ENCODE results near the gene HOXA1.

HOXA1 gene

DNA sequence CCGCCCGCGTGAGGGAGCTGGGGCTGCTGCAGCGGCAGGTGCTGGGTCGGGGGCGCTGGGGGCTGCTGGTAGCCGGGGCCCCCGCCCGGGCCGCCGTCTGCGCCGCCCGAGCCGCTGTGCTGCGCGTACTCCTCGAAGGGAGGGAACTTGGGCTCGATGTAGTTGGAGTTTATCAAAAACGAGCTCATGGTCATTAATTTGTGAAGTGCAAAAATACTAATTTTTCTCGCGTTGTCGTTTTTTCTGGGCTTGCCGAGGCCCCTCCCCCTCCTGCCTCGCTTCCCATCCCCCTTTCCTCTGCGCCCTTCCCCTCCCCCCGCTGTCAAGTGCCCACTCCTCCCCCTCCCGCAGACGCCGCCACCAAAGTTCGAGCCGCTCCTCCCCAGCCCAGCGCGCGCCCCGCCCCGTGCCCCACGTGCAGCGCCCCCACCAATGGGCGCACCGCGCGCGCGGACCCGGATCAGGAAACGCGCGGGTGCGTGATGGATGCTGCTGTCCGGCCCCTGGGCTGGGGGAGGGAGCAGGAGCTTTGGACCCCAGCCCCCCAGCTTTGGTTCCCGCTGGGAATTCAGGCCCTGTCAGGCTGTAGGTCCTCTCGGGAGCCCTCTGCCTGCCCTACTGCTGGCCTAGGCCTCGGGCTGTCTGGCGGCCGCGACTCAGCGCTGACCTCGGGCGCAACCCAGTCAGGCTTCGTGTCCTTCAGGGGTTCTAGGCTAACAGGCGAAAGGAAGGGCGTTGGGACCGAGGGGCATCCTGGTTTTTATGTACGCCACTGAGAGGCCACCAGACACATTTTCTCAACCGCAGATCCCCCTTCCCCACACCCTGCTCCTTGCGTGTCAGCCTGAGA lies 35.0 kb upstream of the HOXA1 start, which contains the start of gene HOXA4 (continued):
- TF ChIP-seq, protein P1, sequence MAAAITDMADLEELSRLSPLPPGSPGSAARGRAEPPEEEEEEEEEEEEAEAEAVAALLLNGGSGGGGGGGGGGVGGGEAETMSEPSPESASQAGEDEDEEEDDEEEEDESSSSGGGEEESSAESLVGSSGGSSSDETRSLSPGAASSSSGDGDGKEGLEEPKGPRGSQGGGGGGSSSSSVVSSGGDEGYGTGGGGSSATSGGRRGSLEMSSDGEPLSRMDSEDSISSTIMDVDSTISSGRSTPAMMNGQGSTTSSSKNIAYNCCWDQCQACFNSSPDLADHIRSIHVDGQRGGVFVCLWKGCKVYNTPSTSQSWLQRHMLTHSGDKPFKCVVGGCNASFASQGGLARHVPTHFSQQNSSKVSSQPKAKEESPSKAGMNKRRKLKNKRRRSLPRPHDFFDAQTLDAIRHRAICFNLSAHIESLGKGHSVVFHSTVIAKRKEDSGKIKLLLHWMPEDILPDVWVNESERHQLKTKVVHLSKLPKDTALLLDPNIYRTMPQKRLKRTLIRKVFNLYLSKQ (tag by site-specific recombination; IDR thresholded peaks at IDR 0.05; ENCODE audit: borderline replicate concordance) = no peak
- TF ChIP-seq ZFHX2 (tag by site-specific recombination; conservative IDR thresholded peaks at IDR 0.05) = peak; percentile 35; the same call in 1 of the 2 replicates
- no peak for TF ChIP-seq ZNF791 (tag by site-specific recombination; IDR thresholded peaks at IDR 0.05)
- TF ChIP-seq ZNF621 (tag by site-specific recombination; IDR thresholded peaks at IDR 0.05) = no peak
- peak; percentile 92 for TF ChIP-seq MZF1 (tag by site-specific recombination; IDR thresholded peaks at IDR 0.05; ENCODE audit: borderline replicate concordance)
- TF ChIP-seq, protein P2, sequence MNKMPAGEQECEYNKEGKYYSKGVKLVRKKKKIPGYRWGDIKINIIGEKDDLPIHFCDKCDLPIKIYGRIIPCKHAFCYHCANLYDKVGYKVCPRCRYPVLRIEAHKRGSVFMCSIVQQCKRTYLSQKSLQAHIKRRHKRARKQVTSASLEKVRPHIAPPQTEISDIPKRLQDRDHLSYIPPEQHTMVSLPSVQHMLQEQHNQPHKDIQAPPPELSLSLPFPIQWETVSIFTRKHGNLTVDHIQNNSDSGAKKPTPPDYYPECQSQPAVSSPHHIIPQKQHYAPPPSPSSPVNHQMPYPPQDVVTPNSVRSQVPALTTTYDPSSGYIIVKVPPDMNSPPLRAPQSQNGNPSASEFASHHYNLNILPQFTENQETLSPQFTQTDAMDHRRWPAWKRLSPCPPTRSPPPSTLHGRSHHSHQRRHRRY (tag by site-specific recombination; IDR thresholded peaks at IDR 0.05) = no peak
- peak; percentile 52 for TF ChIP-seq ZNF843 (tag by site-specific recombination; IDR thresholded peaks at IDR 0.05)
- TF ChIP-seq ZIC2 (tag by site-specific recombination; IDR thresholded peaks at IDR 0.05) = peak; percentile 27
- no peak for TF ChIP-seq GLI2 (tag by site-specific recombination; IDR thresholded peaks at IDR 0.05; ENCODE audit: borderline replicate concordance, low read depth)
- TF ChIP-seq, protein P3, sequence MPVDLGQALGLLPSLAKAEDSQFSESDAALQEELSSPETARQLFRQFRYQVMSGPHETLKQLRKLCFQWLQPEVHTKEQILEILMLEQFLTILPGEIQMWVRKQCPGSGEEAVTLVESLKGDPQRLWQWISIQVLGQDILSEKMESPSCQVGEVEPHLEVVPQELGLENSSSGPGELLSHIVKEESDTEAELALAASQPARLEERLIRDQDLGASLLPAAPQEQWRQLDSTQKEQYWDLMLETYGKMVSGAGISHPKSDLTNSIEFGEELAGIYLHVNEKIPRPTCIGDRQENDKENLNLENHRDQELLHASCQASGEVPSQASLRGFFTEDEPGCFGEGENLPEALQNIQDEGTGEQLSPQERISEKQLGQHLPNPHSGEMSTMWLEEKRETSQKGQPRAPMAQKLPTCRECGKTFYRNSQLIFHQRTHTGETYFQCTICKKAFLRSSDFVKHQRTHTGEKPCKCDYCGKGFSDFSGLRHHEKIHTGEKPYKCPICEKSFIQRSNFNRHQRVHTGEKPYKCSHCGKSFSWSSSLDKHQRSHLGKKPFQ (tag by site-specific recombination; IDR thresholded peaks at IDR 0.05) = 0 out of 2 replicates have a peak, but pooled peaks have one; percentile 38

DNA sequence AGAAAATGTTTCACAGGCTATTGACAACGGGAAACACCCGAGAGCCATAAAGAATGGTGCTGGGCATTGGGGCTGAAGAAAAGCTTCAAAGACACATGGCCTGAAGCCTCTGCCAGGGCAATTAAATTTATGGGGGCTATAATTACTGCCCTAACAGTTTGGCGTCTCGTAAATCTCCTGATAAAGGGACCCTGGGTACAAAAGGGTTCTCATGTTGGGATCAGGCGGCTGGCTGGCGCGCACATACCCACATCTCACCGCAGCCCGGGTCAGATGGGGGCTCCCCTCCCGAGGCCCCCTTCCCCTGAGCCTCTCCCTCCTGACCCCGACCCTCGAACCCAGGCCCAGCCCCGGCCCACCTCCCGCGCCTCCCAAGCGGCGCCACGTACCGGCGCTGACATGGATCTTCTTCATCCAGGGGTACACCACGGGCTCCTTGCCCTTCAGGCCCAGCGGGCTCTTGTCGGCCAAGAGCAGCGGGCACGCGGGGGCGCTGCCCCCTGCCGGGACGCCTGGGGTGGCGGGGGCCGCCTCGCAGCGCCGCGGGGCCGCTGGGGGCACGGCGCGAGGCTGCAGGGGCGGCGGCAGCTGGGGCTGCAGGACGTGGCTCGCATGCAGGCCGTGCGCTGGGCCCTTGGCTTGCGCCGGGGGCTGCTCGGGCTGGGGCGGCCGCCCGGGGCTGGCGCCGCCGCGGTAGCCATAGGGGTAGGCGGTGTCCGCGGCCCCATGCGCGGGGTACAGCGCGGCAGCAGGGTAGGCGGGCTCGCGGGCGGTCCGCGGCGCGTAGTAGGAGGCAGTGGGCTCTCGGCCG lies 34.1 kb upstream of the HOXA1 start:
- H3K27ac ChIP-seq (ENCODE audit: extremely low read depth, low read depth, low read length) = peak overlapping the region; percentile 100
- ChIA-PET POLR2A (interaction anchor here (1.1 to 2.2 kb wide), 9 partner anchors 10 to 272 kb away, joined by 3 to 29 read pairs (median 6); partner anchors contain the start of genes HOXA1, HOXA5 and HOXA7), CTCF (interaction anchor here (0.8 to 2.7 kb wide), 6 partner anchors 11 to 277 kb away, joined by 3 to 12 read pairs (median 3); partner anchors contain the start of gene HOXA6)
- no peaks in the 10 kb centered on the region for H3K9me3 ChIP-seq (ENCODE audit: control insufficient read depth, insufficient read depth, low read depth, low read length)
- peak overlapping the region; percentile 52 for H3K4me3 ChIP-seq (ENCODE audit: low read depth, low read length)
- peaks cover 5 to 13% of the 10 kb centered on the region in 2 experiments; a peak in 1 of 3 replicates for H3K36me3 ChIP-seq (ENCODE audit: control insufficient read depth in 2 of 2, insufficient read depth in 1 of 2, low read length in 2 of 2)
- H3K4me1 ChIP-seq (ENCODE audit: control insufficient read depth, insufficient read depth, low read length) = peaks cover 75% of the 10 kb centered on the region
- no peak for TF ChIP-seq HOXD13 (CRISPR knock-in tag; IDR thresholded peaks at IDR 0.05; ENCODE audit: borderline replicate concordance)
- peak; percentile 95 for TF ChIP-seq TCF7L2 (IDR thresholded peaks at IDR 0.05; ENCODE audit: borderline replicate concordance, low read depth, low read length)
- no peak for TF ChIP-seq ZNF114 (tag by site-specific recombination; IDR thresholded peaks at IDR 0.05)
- TF ChIP-seq ZNF610 (tag by site-specific recombination; IDR thresholded peaks at IDR 0.05; ENCODE audit: borderline replicate concordance) = 0 out of 2 replicates have a peak, but pooled peaks have one; percentile 24
- no peak for TF ChIP-seq YY2 (tag by site-specific recombination; IDR thresholded peaks at IDR 0.05)
- TF ChIP-seq, protein P4, sequence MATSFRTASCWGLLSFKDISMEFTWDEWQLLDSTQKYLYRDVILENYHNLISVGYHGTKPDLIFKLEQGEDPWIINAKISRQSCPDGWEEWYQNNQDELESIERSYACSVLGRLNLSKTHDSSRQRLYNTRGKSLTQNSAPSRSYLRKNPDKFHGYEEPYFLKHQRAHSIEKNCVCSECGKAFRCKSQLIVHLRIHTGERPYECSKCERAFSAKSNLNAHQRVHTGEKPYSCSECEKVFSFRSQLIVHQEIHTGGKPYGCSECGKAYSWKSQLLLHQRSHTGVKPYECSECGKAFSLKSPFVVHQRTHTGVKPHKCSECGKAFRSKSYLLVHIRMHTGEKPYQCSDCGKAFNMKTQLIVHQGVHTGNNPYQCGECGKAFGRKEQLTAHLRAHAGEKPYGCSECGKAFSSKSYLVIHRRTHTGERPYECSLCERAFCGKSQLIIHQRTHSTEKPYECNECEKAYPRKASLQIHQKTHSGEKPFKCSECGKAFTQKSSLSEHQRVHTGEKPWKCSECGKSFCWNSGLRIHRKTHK (tag by site-specific recombination; IDR thresholded peaks at IDR 0.05) = no peak
- TF ChIP-seq SP7 (tag by site-specific recombination; IDR thresholded peaks at IDR 0.05) = peak; percentile 97
- TF ChIP-seq ZEB2 (tag by site-specific recombination; IDR thresholded peaks at IDR 0.05) = peak; percentile 53; the same call in 1 of the 2 replicates
- TF ChIP-seq ZNF501 (tag by site-specific recombination; IDR thresholded peaks at IDR 0.05) = 0 out of 2 replicates have a peak, but pooled peaks have one; percentile 35
- peak; percentile 96 for TF ChIP-seq FEZF1 (tag by site-specific recombination; IDR thresholded peaks at IDR 0.05)
- TF ChIP-seq, protein P5, sequence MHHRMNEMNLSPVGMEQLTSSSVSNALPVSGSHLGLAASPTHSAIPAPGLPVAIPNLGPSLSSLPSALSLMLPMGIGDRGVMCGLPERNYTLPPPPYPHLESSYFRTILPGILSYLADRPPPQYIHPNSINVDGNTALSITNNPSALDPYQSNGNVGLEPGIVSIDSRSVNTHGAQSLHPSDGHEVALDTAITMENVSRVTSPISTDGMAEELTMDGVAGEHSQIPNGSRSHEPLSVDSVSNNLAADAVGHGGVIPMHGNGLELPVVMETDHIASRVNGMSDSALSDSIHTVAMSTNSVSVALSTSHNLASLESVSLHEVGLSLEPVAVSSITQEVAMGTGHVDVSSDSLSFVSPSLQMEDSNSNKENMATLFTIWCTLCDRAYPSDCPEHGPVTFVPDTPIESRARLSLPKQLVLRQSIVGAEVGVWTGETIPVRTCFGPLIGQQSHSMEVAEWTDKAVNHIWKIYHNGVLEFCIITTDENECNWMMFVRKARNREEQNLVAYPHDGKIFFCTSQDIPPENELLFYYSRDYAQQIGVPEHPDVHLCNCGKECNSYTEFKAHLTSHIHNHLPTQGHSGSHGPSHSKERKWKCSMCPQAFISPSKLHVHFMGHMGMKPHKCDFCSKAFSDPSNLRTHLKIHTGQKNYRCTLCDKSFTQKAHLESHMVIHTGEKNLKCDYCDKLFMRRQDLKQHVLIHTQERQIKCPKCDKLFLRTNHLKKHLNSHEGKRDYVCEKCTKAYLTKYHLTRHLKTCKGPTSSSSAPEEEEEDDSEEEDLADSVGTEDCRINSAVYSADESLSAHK (tag by site-specific recombination; IDR thresholded peaks at IDR 0.05) = peak; percentile 83
- TF ChIP-seq, protein P6, sequence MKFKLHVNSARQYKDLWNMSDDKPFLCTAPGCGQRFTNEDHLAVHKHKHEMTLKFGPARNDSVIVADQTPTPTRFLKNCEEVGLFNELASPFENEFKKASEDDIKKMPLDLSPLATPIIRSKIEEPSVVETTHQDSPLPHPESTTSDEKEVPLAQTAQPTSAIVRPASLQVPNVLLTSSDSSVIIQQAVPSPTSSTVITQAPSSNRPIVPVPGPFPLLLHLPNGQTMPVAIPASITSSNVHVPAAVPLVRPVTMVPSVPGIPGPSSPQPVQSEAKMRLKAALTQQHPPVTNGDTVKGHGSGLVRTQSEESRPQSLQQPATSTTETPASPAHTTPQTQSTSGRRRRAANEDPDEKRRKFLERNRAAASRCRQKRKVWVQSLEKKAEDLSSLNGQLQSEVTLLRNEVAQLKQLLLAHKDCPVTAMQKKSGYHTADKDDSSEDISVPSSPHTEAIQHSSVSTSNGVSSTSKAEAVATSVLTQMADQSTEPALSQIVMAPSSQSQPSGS (tag by site-specific recombination; IDR thresholded peaks at IDR 0.05; ENCODE audit: low read depth) = no peak
- TF ChIP-seq ZBTB1 (tag by site-specific recombination; IDR thresholded peaks at IDR 0.05) = no peak
- TF ChIP-seq ZNF843 (tag by site-specific recombination; IDR thresholded peaks at IDR 0.05) = peak; percentile 96
- TF ChIP-seq ZNF768 (tag by site-specific recombination; IDR thresholded peaks at IDR 0.05) = no peak

Data from HEK293 (cell line).